K562 (cell line): ENCODE results near the gene PELI3. TPM values are rescaled to one million over a fixed set of nuclear protein-coding genes. Genes with fewer than 3 reads are reported as not detected.

Experiments
- BRD4 ChIP-seq: fragments of 200-600 bp; sonication (generic); IDR thresholded peaks from 2 replicates; pipeline ENCODE4 v1.6.1; 2017; ENCODE audit warnings: inconsistent platforms
- MTA1 ChIP-seq: fragments of 450-650 bp; IDR thresholded peaks from 2 replicates; pipeline ENCODE4 v1.6.1; 2017; ENCODE audit warnings: borderline replicate concordance
- RBM14 ChIP-seq: fragments of 200-400 bp; formaldehyde crosslinking; IDR thresholded peaks from 2 replicates; pipeline ENCODE4 v1.6.1; 2018; ENCODE audit warnings: low read depth, mild to moderate bottlenecking, low read length, moderate library complexity, borderline replicate concordance; ENCODE audit not compliant: insufficient read depth
- ZNF561 ChIP-seq: fragments of 450-650 bp; formaldehyde crosslinking; conservative IDR thresholded peaks from 2 replicates; pipeline ENCODE4 v1.4.0; 2020; ENCODE audit warnings: mild to moderate bottlenecking, moderate library complexity
- polyA plus RNA-seq, 8 experiments: library from polyadenylated mRNA; depleted of rRNA in 4 of 8; stranded (reverse) in 5 of 8; unstranded in 3 of 8; fragments of >200 nt; fragmentation: Nextera tagmentation in 2 of 8; fragmentation: Illumina TruSeq in 1 of 8; extraction: Ambion mirVana in 2 of 8; extraction: Trizol in 1 of 8; gene quantifications; 2 replicates each; pipeline versions ENCODE4 v1.2.1 to v1.2.3, GENCODE V29; 2011 to 2014; ENCODE audit warnings: inconsistent platforms in 1 of 8, missing spikeins in 1 of 8
- total RNA-seq, 7 experiments: library from RNA; depleted of rRNA in 6 of 7; stranded (reverse); fragments of >200 nt in 6 of 7; fragmentation: Illumina TruSeq in 2 of 7; extraction: Trizol in 2 of 7; gene quantifications; 2 replicates each; pipeline versions ENCODE4 v1.2.1 to v1.2.3, GENCODE V29; 2011 to 2021; ENCODE audit warnings: low replicate concordance in 1 of 7
- TF ChIP-seq, protein P1 (sequence below), 2 experiments: fragments of 450-650 bp; IDR thresholded peaks; 2 replicates each; pipeline ENCODE4 v1.6.1; 2018; ENCODE audit warnings: mild to moderate bottlenecking in 2 of 2, low read depth in 1 of 2; ENCODE audit not compliant: partially characterized antibody in 2 of 2
- TF ChIP-seq, protein P2 (sequence below): sonication (generic); formaldehyde crosslinking; IDR thresholded peaks from 2 replicates; pipeline ENCODE4 v1.8.0; 2022; ENCODE audit warnings: mild to moderate bottlenecking, missing genetic modification reagents
- TF ChIP-seq, protein P3 (sequence below): fragments of 450-650 bp; formaldehyde crosslinking; IDR thresholded peaks from 2 replicates; pipeline ENCODE4 v1.4.0; 2020; ENCODE audit warnings: mild to moderate bottlenecking, moderate library complexity
- TF ChIP-seq, protein P4 (sequence below): fragments of 250-450 bp; sonication (Bioruptor Pico); IDR thresholded peaks from 2 replicates; pipeline ENCODE4 v1.5.0; 2021; ENCODE audit warnings: mild to moderate bottlenecking, moderate library complexity

The PELI3 gene
- total and polyA plus RNA-seq, 9 of the 15 experiments (the other 6 are each of a cell fraction or from before 2014, with no cell fraction given): 0.17 to 4.2 (median 1.9) TPM

DNA sequence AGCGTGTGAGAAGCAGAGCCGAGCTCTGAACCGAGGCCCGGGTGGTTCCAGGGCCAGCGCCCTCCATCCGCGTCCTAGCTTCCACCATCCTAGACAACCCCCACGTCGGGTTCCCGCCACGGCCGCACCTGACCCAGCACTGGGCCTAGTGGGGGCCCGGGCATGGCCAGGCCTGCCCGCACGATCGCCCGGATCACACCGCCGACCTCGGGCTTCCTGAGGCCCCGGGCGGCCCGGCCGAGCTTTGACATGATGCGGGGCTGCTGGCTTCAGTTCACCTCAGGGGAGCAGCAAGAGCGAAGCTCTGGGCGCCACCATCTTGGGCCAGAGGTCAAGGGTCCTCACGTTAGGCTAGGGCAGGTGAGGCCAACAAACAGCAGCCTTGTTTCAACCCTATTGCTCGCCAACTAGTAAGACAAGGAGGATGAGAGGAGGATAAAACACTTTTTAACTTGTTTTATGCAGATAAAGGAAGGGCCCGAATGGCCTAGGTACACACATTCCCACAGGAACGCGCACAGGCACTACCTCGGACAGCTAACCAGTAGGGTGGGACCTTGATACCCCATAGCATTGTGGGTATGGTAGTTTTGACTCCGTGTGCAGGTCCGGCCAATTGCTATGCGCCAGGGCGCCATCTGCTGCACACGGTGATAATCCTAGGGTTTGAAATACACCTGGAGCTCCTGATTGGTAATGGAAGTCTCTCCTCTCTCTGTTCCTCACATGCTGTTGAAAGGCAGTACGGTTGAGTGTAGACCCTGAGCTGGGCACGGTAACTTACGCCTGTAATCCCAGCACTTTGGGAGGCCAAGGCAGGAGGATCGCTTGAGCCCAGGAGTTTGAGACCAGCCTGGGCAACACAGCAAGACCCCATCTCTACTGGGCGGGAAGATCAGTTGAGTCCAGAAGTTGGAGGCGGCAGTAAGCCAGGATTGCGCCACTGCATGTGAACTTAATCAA lies 27.9 kb upstream of the PELI3 start, which contains the start of gene MRPL11 (continued):
- TF ChIP-seq, protein P1, sequence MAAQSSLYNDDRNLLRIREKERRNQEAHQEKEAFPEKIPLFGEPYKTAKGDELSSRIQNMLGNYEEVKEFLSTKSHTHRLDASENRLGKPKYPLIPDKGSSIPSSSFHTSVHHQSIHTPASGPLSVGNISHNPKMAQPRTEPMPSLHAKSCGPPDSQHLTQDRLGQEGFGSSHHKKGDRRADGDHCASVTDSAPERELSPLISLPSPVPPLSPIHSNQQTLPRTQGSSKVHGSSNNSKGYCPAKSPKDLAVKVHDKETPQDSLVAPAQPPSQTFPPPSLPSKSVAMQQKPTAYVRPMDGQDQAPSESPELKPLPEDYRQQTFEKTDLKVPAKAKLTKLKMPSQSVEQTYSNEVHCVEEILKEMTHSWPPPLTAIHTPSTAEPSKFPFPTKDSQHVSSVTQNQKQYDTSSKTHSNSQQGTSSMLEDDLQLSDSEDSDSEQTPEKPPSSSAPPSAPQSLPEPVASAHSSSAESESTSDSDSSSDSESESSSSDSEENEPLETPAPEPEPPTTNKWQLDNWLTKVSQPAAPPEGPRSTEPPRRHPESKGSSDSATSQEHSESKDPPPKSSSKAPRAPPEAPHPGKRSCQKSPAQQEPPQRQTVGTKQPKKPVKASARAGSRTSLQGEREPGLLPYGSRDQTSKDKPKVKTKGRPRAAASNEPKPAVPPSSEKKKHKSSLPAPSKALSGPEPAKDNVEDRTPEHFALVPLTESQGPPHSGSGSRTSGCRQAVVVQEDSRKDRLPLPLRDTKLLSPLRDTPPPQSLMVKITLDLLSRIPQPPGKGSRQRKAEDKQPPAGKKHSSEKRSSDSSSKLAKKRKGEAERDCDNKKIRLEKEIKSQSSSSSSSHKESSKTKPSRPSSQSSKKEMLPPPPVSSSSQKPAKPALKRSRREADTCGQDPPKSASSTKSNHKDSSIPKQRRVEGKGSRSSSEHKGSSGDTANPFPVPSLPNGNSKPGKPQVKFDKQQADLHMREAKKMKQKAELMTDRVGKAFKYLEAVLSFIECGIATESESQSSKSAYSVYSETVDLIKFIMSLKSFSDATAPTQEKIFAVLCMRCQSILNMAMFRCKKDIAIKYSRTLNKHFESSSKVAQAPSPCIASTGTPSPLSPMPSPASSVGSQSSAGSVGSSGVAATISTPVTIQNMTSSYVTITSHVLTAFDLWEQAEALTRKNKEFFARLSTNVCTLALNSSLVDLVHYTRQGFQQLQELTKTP (IDR thresholded peaks at IDR 0.05; ENCODE audit: low read depth in 1 of 2, partially characterized antibody in 2 of 2): peak; percentile 85 to 90
- TF ChIP-seq, protein P2, sequence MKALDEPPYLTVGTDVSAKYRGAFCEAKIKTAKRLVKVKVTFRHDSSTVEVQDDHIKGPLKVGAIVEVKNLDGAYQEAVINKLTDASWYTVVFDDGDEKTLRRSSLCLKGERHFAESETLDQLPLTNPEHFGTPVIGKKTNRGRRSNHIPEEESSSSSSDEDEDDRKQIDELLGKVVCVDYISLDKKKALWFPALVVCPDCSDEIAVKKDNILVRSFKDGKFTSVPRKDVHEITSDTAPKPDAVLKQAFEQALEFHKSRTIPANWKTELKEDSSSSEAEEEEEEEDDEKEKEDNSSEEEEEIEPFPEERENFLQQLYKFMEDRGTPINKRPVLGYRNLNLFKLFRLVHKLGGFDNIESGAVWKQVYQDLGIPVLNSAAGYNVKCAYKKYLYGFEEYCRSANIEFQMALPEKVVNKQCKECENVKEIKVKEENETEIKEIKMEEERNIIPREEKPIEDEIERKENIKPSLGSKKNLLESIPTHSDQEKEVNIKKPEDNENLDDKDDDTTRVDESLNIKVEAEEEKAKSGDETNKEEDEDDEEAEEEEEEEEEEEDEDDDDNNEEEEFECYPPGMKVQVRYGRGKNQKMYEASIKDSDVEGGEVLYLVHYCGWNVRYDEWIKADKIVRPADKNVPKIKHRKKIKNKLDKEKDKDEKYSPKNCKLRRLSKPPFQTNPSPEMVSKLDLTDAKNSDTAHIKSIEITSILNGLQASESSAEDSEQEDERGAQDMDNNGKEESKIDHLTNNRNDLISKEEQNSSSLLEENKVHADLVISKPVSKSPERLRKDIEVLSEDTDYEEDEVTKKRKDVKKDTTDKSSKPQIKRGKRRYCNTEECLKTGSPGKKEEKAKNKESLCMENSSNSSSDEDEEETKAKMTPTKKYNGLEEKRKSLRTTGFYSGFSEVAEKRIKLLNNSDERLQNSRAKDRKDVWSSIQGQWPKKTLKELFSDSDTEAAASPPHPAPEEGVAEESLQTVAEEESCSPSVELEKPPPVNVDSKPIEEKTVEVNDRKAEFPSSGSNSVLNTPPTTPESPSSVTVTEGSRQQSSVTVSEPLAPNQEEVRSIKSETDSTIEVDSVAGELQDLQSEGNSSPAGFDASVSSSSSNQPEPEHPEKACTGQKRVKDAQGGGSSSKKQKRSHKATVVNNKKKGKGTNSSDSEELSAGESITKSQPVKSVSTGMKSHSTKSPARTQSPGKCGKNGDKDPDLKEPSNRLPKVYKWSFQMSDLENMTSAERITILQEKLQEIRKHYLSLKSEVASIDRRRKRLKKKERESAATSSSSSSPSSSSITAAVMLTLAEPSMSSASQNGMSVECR (CRISPR knock-in tag): peak; percentile 79
- no peak for TF ChIP-seq ZNF561 (CRISPR knock-in tag)
- no peak for TF ChIP-seq BRD4
- peak; percentile 90 for TF ChIP-seq MTA1
- TF ChIP-seq, protein P3, sequence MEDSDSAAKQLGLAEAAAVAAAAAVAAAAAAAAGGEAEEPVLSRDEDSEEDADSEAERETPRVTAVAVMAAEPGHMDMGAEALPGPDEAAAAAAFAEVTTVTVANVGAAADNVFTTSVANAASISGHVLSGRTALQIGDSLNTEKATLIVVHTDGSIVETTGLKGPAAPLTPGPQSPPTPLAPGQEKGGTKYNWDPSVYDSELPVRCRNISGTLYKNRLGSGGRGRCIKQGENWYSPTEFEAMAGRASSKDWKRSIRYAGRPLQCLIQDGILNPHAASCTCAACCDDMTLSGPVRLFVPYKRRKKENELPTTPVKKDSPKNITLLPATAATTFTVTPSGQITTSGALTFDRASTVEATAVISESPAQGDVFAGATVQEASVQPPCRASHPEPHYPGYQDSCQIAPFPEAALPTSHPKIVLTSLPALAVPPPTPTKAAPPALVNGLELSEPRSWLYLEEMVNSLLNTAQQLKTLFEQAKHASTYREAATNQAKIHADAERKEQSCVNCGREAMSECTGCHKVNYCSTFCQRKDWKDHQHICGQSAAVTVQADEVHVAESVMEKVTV (CRISPR knock-in tag): peak; percentile 21; the same call in 1 of the 2 replicates
- TF ChIP-seq, protein P4, sequence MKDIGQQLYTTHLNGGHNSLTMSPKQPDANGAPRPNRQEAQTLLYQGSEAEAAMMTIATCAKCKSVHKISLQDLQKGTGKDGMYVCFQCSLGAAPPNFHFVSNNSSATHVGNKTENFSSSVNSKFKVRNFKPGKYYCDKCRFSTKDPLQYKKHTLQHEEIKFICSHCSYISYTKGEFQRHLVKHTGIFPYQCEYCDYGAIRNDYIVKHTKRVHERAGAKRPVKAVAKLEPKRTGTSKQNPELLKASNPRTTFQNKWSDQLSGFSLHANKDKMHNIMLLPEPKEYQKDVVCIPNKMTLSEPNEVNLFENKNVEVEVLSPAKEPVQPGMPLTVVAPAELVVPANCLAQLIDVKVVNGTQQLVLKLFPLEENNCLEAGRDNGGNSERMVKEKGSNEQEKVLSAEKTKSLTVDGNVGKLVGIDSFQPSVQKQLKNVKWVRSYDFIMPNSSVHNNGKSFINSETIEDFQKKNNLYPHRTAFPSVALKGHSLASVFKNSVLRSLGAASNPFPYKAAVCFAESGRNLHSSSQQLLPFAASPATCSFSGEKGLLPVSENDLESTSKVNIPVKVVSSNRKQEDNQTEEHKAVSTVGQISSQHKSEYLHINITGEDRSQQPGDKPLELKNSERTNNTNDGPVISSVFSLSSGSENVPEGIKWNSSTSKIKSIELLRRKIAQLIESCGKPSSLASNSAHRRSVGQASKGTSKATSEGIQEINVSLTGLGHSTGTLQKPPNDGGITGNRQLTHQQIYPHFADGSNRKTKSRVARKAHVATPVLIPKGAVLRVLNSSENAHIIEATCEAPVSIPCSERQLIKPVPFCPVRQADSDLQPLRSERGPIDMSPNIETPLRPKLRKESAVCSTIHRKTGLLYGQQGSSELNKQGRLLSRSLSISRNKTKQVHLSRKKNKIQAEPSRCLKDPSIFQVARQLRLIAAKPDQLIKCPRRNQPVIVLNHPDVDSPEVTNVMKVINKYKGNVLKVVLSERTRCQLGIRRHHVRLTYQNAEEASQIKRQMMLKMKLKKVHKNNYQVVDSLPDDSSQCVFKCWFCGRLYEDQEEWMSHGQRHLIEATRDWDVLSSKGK: no peak
- 0 out of 2 replicates have a peak, but pooled peaks have one; percentile 69 for TF ChIP-seq RBM14
